Fibroblast of lung (primary cell): ENCODE data around the gene GSTA2. TPM values are rescaled to one million over a fixed set of nuclear protein-coding genes. Genes with fewer than 3 reads are reported as not detected.
A peak's percentile ranks its signal among the peaks of the same experiment; 100 is the strongest.
"Not testable (repeated sequence)": the region's sequence is repeated elsewhere in the genome, so short reads cannot be mapped to it uniquely, and the experiment has no call there.

Experiments used
- DNase-seq, 2 donors: peaks; one replicate each; pipeline versions ENCODE4 v3.0.0 to v3.0.0-alpha.2; 2010; ENCODE audit warnings: low read depth in 2 of 2
- H2AFZ ChIP-seq: 2 replicates; pipeline ENCODE4 v1.5.1; 2012; ENCODE audit warnings: low read length, control low read depth, inconsistent platforms
- H3K27ac ChIP-seq: 2 replicates; pipeline ENCODE4 v1.5.1; 2011; ENCODE audit warnings: low read length, control low read depth; ENCODE audit not compliant: insufficient read depth
- H3K27me3 ChIP-seq: 2 replicates; pipeline ENCODE4 v1.5.1; 2011; ENCODE audit warnings: mild to moderate bottlenecking, low read length; ENCODE audit not compliant: control insufficient read depth, insufficient read depth
- H3K36me3 ChIP-seq: 2 replicates; pipeline ENCODE4 v1.5.1; 2011; ENCODE audit warnings: low read length; ENCODE audit not compliant: control insufficient read depth, insufficient read depth
- H3K4me1 ChIP-seq: 2 replicates; pipeline ENCODE4 v1.5.1; 2011; ENCODE audit warnings: low read length; ENCODE audit not compliant: control insufficient read depth, insufficient read depth; ENCODE audit errors: extremely low read depth
- H3K4me2 ChIP-seq: 2 replicates; pipeline ENCODE4 v1.5.1; 2011; ENCODE audit warnings: low read length, control low read depth; ENCODE audit not compliant: insufficient read depth; ENCODE audit errors: extremely low read depth
- H3K4me3 ChIP-seq, 4 experiments: fragments of 200-600 bp in 1 of 4; sonication (generic) in 1 of 4; replicated peaks in 1 of 4; 2 replicates each; pipeline ENCODE4 v1.5.1; 2011 to 2016; ENCODE audit warnings: low read length in 4 of 4, low read depth in 3 of 4, mild to moderate bottlenecking in 3 of 4, control low read depth in 2 of 4, inconsistent platforms in 1 of 4, mixed read lengths in 1 of 4; ENCODE audit not compliant: insufficient read depth in 1 of 4; ENCODE audit errors: control extremely low read depth in 1 of 4
- H3K79me2 ChIP-seq: 2 replicates; pipeline ENCODE4 v1.5.1; 2012; ENCODE audit warnings: mild to moderate bottlenecking, low read length, inconsistent platforms; ENCODE audit not compliant: control insufficient read depth, insufficient read depth
- H3K9ac ChIP-seq: 2 replicates; pipeline ENCODE4 v1.5.1; 2011; ENCODE audit warnings: mild to moderate bottlenecking, low read length, control low read depth; ENCODE audit not compliant: insufficient read depth
- H3K9me3 ChIP-seq: 2 replicates; pipeline ENCODE4 v1.5.1; 2012; ENCODE audit warnings: low read depth, low read length; ENCODE audit not compliant: control insufficient read depth, insufficient read depth
- H4K20me1 ChIP-seq: 2 replicates; pipeline ENCODE4 v1.5.1; 2011; ENCODE audit warnings: low read length; ENCODE audit not compliant: control insufficient read depth, insufficient read depth; ENCODE audit errors: extremely low read depth
- EZH2 ChIP-seq: IDR thresholded peaks from 2 replicates; pipeline ENCODE4 v1.5.1; 2012; ENCODE audit warnings: low read length, control low read depth, mild to moderate bottlenecking; ENCODE audit errors: missing control alignments
- polyA plus RNA-seq, 2 donors: library from polyadenylated mRNA; depleted of rRNA in 1 of 2; stranded (reverse) in 1 of 2; unstranded in 1 of 2; fragments of >200 nt; gene quantifications; 2 replicates each; pipeline ENCODE4 v1.2.1, GENCODE V29; 2011 to 2012; ENCODE audit warnings: missing spikeins in 1 of 2
- total RNA-seq: library from RNA; depleted of rRNA; stranded (reverse); fragments of >200 nt; gene quantifications from 2 replicates; pipeline ENCODE4 v1.2.1, GENCODE V29; 2014
- TF ChIP-seq, protein P1 (sequence below), 2 donors: IDR thresholded peaks in 1 of 2; conservative IDR thresholded peaks in 1 of 2; 1 replicate in 1 of 2; 2 replicates in 1 of 2; pipeline ENCODE4 v1.5.1; 2011 to 2012; ENCODE audit warnings: low read length in 2 of 2, control low read depth in 1 of 2, inconsistent platforms in 1 of 2, low read depth in 1 of 2, mild to moderate bottlenecking in 1 of 2

The GSTA2 gene
- total and polyA plus RNA-seq, 2 donors (not counting 1 experiment from before 2014, with no cell fraction given) = not detected

DNA sequence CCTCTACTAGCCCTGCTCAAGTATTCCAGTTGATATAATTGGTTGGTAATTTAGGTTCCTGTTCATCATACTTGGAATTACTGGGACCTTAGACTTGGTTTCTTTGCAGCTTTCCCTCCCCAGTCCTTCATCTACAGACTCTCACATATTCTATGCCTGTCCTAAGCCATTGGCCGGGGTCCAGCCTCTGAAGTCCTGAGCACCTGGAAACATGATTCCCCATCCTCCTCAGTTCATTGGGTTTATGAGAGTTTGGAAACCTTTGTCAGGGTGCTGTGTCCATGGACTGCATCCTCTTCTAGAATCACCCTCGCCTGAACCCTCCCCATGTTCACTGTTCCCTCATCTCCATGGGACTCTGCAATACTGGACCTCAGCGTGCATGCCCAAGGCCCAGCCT, 8.8 kb downstream of the GSTA2 start:
- no peaks in the 10 kb centered on the region for H3K9me3 ChIP-seq
- H3K4me2 ChIP-seq = no peak overlapping the region
- H4K20me1 ChIP-seq = no peaks in the 10 kb centered on the region
- H3K4me1 ChIP-seq = no peaks in the 10 kb centered on the region
- DNase-seq = no peak
- H3K9ac ChIP-seq = no peak overlapping the region
- H3K4me3 ChIP-seq = no peak overlapping the region
- no peaks in the 10 kb centered on the region for H3K27me3 ChIP-seq
- H3K79me2 ChIP-seq = no peaks in the 10 kb centered on the region
- H3K36me3 ChIP-seq = no peaks in the 10 kb centered on the region
- TF ChIP-seq, protein P1, sequence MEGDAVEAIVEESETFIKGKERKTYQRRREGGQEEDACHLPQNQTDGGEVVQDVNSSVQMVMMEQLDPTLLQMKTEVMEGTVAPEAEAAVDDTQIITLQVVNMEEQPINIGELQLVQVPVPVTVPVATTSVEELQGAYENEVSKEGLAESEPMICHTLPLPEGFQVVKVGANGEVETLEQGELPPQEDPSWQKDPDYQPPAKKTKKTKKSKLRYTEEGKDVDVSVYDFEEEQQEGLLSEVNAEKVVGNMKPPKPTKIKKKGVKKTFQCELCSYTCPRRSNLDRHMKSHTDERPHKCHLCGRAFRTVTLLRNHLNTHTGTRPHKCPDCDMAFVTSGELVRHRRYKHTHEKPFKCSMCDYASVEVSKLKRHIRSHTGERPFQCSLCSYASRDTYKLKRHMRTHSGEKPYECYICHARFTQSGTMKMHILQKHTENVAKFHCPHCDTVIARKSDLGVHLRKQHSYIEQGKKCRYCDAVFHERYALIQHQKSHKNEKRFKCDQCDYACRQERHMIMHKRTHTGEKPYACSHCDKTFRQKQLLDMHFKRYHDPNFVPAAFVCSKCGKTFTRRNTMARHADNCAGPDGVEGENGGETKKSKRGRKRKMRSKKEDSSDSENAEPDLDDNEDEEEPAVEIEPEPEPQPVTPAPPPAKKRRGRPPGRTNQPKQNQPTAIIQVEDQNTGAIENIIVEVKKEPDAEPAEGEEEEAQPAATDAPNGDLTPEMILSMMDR (conservative IDR thresholded peaks at IDR 0.05 in 1 of 2, IDR thresholded peaks at IDR 0.05 in 1 of 2; ENCODE audit: low read depth in 1 of 2, low read length in 2 of 2) = no peak
- no peak for TF ChIP-seq EZH2
- no peak overlapping the region for H2AFZ ChIP-seq
- no peak overlapping the region for H3K27ac ChIP-seq

DNA sequence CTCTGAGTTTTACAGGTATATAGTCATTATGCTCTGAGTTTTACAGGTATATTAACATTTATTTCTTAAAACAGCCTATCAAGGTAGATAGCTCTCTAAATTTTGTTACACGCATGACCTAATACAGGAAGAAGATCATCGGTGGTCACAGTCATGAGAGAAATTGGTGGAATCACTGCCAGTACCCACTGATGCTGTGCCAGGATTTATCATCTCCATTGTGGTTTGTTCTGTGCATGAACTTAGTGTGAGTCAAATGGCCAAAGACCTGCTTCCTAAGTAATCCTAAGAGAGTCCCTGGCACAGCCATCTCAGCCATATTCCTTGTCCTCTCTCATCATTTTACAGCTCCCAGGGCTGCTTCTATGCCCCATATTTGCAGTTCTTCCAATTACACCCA, 10.1 kb downstream of the GSTA2 start:
- not testable (repeated sequence) for H2AFZ ChIP-seq, H4K20me1 ChIP-seq, H3K27ac ChIP-seq, H3K27me3 ChIP-seq, H3K9ac ChIP-seq, H3K4me1 ChIP-seq, H3K36me3 ChIP-seq, H3K9me3 ChIP-seq, H3K4me3 ChIP-seq, H3K4me2 ChIP-seq, H3K79me2 ChIP-seq
- peak in 1 of 2 donors; percentile 51 for DNase-seq

DNA sequence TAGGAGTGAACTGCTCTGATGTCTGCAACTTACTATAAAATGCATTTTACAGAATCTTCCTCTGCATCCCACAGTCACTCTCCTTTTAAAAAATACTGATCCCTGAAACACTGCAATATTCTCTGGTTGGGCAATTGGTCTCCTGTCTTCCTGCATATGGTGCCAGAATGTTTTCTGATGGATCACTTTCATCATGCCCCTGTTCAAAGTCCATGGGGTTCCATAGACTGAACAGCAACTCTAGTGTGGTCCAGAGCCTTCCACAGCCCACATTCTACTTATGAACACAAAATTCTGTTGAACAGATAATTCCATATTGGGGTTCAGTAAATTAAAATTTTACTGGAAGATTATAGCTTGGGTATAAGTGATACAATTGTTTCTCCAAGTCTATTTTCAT, 11.0 kb downstream of the GSTA2 start:
- Histone ChIP-seq H3K9me3 (no peaks in the 10 kb centered on the region), H3K79me2 (no peaks in the 10 kb centered on the region), H2AFZ (no peak overlapping the region), H3K9ac (no peak overlapping the region), H3K36me3 (no peaks in the 10 kb centered on the region), H3K27me3 (no peaks in the 10 kb centered on the region), H3K4me2 (no peak overlapping the region), H3K4me1 (no peaks in the 10 kb centered on the region), H3K4me3 (no peak overlapping the region), H3K27ac (no peak overlapping the region), H4K20me1 (no peaks in the 10 kb centered on the region)
- no peak for DNase-seq
- no peak for TF ChIP-seq EZH2
- TF ChIP-seq, protein P1 (conservative IDR thresholded peaks at IDR 0.05 in 1 of 2, IDR thresholded peaks at IDR 0.05 in 1 of 2; ENCODE audit: low read depth in 1 of 2, low read length in 2 of 2) = no peak
